Ovary (tissue), 3 donors: ENCODE data around the gene SRP72.

Experiments used
- EP300 ChIP-seq: sonication (generic); formaldehyde crosslinking; IDR thresholded peaks from one replicate; pipeline ENCODE4 v1.6.1; 2017; ENCODE audit warnings: antibody characterized with exemption
- POLR2A ChIP-seq: fragments of 450-650 bp; IDR thresholded peaks from one replicate; pipeline ENCODE4 v1.6.1; 2017; ENCODE audit warnings: antibody characterized with exemption, mild to moderate bottlenecking, moderate library complexity
- TF ChIP-seq, protein P1 (sequence below), 3 donors: fragments of 450-650 bp in 2 of 3; fragments of 200-600 bp in 1 of 3; IDR thresholded peaks; one replicate each; pipeline versions ENCODE4 v1.5.1 to v1.8.0; 2016 to 2022; ENCODE audit warnings: antibody characterized with exemption in 3 of 3, mild to moderate bottlenecking in 1 of 3
- donor health status: DM: no; HTN: no; CAD: no.

DNA sequence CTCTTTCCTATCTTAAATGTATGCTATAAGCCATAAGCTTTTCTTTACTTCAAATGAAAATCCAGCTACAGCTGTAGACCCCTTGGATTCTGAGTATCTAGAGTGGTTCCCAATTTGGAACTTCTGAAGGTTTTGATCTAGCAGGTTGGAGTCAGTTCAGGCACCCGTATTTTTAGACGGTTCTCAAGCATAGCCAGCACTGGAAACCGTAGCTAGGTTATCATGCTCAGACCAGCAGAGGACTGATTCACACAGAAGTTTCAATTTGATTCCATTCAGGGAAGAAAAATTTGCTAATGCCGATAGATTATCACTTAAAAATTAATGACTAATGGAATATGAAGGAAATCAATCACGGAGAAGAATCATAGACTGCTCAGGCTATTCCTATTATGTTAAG lies 43.2 kb upstream of the SRP72 start:
- TF ChIP-seq, protein P1, sequence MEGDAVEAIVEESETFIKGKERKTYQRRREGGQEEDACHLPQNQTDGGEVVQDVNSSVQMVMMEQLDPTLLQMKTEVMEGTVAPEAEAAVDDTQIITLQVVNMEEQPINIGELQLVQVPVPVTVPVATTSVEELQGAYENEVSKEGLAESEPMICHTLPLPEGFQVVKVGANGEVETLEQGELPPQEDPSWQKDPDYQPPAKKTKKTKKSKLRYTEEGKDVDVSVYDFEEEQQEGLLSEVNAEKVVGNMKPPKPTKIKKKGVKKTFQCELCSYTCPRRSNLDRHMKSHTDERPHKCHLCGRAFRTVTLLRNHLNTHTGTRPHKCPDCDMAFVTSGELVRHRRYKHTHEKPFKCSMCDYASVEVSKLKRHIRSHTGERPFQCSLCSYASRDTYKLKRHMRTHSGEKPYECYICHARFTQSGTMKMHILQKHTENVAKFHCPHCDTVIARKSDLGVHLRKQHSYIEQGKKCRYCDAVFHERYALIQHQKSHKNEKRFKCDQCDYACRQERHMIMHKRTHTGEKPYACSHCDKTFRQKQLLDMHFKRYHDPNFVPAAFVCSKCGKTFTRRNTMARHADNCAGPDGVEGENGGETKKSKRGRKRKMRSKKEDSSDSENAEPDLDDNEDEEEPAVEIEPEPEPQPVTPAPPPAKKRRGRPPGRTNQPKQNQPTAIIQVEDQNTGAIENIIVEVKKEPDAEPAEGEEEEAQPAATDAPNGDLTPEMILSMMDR (IDR thresholded peaks at IDR 0.05) = no peak
- TF ChIP-seq POLR2A (no peak), EP300 (no peak)
